DOHH2 (cell line): ENCODE data around the gene NHERF1.

ENCODE experiments used
- H3F3A ChIP-seq: fragments of 200-600 bp; sonication (generic), shearing (Covaris generic); 2 replicates; pipeline ENCODE4 v1.6.0; 2016; ENCODE audit warnings: antibody characterized with exemption, mild to moderate bottlenecking; ENCODE audit not compliant: control insufficient read depth, insufficient read depth
- H3K27ac ChIP-seq: fragments of 200-600 bp; sonication (generic); 2 replicates; pipeline ENCODE4 v1.5.1; 2014; ENCODE audit warnings: low read depth, mild to moderate bottlenecking, low read length, moderate library complexity
- H3K27me3 ChIP-seq: fragments of 200-600 bp; sonication (generic); 2 replicates; pipeline ENCODE4 v1.6.1; 2014; ENCODE audit warnings: mild to moderate bottlenecking, low read length, mixed read lengths; ENCODE audit not compliant: control insufficient read depth
- H3K36me3 ChIP-seq: fragments of 200-600 bp; sonication (generic); 2 replicates; pipeline ENCODE4 v1.6.1; 2014; ENCODE audit warnings: mild to moderate bottlenecking, low read length, moderate library complexity, mixed read lengths; ENCODE audit not compliant: control insufficient read depth
- H3K4me1 ChIP-seq: fragments of 200-600 bp; sonication (generic); 2 replicates; pipeline ENCODE4 v1.6.1; 2014; ENCODE audit warnings: mild to moderate bottlenecking, low read length, mixed read lengths; ENCODE audit not compliant: control insufficient read depth
- H3K4me2 ChIP-seq: fragments of 200-600 bp; sonication (generic); 2 replicates; pipeline ENCODE4 v1.6.0; 2014; ENCODE audit warnings: mild to moderate bottlenecking, low read length, moderate library complexity
- H3K4me3 ChIP-seq: fragments of 200-600 bp; sonication (generic); 2 replicates; pipeline ENCODE4 v1.5.1; 2014; ENCODE audit warnings: mild to moderate bottlenecking, low read length, mixed read lengths
- H3K79me2 ChIP-seq: fragments of 200-600 bp; sonication (generic); 2 replicates; pipeline ENCODE4 v1.6.1; 2014; ENCODE audit warnings: mild to moderate bottlenecking, low read length, mixed read lengths; ENCODE audit not compliant: control insufficient read depth
- H3K9me2 ChIP-seq: fragments of 200-600 bp; sonication (generic); replicated peaks from 2 replicates; pipeline ENCODE4 v1.6.1; 2014; ENCODE audit warnings: mild to moderate bottlenecking, low read length, mixed read lengths; ENCODE audit not compliant: control insufficient read depth
- H3K9me3 ChIP-seq: fragments of 200-600 bp; sonication (generic); 2 replicates; pipeline ENCODE4 v1.6.1; 2014; ENCODE audit warnings: antibody characterized with exemption, low read length, mixed read lengths; ENCODE audit not compliant: control insufficient read depth, insufficient read depth
- H4K20me1 ChIP-seq: fragments of 200-600 bp; sonication (generic); 2 replicates; pipeline ENCODE4 v1.6.0; 2014; ENCODE audit warnings: low read depth, mild to moderate bottlenecking, antibody characterized with exemption, low read length, moderate library complexity; ENCODE audit not compliant: control insufficient read depth, insufficient read depth
- EZH2phosphoT487 ChIP-seq: fragments of 200-600 bp; sonication (generic); IDR thresholded peaks from 2 replicates; pipeline ENCODE4 v1.6.1; 2017; ENCODE audit warnings: borderline replicate concordance, mild to moderate bottlenecking, antibody characterized with exemption, low read length, moderate library complexity, mixed read lengths
- TF ChIP-seq, protein P1 (sequence below): fragments of 200-600 bp; sonication (generic); IDR thresholded peaks from one replicate; pipeline ENCODE4 v1.5.1; 2014; ENCODE audit warnings: antibody characterized with exemption, mild to moderate bottlenecking, low read depth, low read length; ENCODE audit not compliant: poor library complexity, severe bottlenecking

Gene NHERF1

DNA sequence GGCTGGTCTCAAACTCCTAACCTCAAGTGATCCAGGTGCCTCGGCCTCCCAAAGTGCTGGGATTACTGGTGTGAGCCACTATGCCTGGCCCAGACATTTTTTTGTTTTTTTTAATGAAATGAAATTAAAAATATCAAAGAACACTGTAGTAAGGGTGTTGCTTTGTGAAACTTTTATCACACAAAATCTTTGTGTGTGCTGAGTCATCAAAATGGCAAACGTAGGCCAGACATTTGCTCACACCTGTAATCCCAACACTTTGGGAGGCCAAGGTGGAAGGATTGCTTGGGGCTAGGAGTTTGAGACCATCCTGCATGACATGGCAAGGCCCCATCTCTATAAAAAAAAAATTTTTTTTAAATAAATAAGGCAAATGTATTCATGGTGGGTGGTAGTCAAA, 18.0 kb downstream of the NHERF1 start:
- H3K79me2 ChIP-seq, result no peaks in the 10 kb centered on the region
- no peaks in the 10 kb centered on the region for H3K9me3 ChIP-seq
- 0 out of 2 replicates have a peak, but pooled peaks cover 6% of the 10 kb centered on the region for H4K20me1 ChIP-seq
- no peak for TF ChIP-seq EZH2phosphoT487
- TF ChIP-seq, protein P1, sequence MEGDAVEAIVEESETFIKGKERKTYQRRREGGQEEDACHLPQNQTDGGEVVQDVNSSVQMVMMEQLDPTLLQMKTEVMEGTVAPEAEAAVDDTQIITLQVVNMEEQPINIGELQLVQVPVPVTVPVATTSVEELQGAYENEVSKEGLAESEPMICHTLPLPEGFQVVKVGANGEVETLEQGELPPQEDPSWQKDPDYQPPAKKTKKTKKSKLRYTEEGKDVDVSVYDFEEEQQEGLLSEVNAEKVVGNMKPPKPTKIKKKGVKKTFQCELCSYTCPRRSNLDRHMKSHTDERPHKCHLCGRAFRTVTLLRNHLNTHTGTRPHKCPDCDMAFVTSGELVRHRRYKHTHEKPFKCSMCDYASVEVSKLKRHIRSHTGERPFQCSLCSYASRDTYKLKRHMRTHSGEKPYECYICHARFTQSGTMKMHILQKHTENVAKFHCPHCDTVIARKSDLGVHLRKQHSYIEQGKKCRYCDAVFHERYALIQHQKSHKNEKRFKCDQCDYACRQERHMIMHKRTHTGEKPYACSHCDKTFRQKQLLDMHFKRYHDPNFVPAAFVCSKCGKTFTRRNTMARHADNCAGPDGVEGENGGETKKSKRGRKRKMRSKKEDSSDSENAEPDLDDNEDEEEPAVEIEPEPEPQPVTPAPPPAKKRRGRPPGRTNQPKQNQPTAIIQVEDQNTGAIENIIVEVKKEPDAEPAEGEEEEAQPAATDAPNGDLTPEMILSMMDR, result no peak
- no peaks in the 10 kb centered on the region for H3K4me1 ChIP-seq
- no peaks in the 10 kb centered on the region for H3F3A ChIP-seq
- H3K4me2 ChIP-seq, result no peak overlapping the region
- H3K36me3 ChIP-seq, result peaks cover 28% of the 10 kb centered on the region
- no peaks in the 10 kb centered on the region for H3K9me2 ChIP-seq
- no peak overlapping the region for H3K27ac ChIP-seq
- no peaks in the 10 kb centered on the region for H3K27me3 ChIP-seq
- no peak overlapping the region for H3K4me3 ChIP-seq

- TF ChIP-seq, protein P1, result no peak
- no peak for TF ChIP-seq EZH2phosphoT487
- no peaks in the 10 kb centered on the region for H3F3A ChIP-seq
- no peak overlapping the region for H3K4me2 ChIP-seq
- no peaks in the 10 kb centered on the region for H3K27me3 ChIP-seq
- H3K4me3 ChIP-seq, result no peak overlapping the region
- H3K79me2 ChIP-seq, result no peaks in the 10 kb centered on the region
- H3K36me3 ChIP-seq, result peaks cover 35% of the 10 kb centered on the region
- H3K27ac ChIP-seq, result no peak overlapping the region
- no peaks in the 10 kb centered on the region for H3K9me2 ChIP-seq
- H4K20me1 ChIP-seq, result no peaks in the 10 kb centered on the region
- no peaks in the 10 kb centered on the region for H3K4me1 ChIP-seq
- no peaks in the 10 kb centered on the region for H3K9me3 ChIP-seq
These were observed 18.7 kb downstream of the NHERF1 start for GRCh38 chr17:74767111-74767516.

DNA sequence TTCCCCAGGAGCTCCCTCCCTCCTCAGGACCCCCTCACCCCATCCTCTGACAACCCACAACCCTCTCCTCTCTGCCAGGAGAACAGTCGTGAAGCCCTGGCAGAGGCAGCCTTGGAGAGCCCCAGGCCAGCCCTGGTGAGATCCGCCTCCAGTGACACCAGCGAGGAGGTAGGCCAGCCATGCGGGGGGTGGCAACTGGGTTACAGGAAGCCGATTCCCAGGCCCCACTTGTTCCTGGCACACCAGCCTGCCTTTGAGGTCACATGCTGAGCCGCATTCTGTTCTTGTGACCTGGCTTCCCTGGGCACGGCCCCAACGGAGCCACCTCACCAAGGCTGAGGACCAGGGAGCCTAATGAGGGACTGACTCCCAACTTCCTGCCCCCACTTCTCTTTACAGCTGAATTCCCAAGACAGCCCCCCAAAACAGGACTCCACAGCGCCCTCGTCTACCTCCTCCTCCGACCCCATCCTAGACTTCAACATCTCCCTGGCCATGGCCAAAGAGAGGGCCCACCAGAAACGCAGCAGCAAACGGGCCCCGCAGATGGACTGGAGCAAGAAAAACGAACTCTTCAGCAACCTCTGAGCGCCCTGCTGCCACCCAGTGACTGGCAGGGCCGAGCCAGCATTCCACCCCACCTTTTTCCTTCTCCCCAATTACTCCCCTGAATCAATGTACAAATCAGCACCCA, 19.8 kb downstream of the NHERF1 start:
- no peaks in the 10 kb centered on the region for H3K27me3 ChIP-seq
- H3F3A ChIP-seq, result no peaks in the 10 kb centered on the region
- no peaks in the 10 kb centered on the region for H4K20me1 ChIP-seq
- TF ChIP-seq, protein P1, result no peak
- no peak for TF ChIP-seq EZH2phosphoT487
- peaks cover 46% of the 10 kb centered on the region for H3K36me3 ChIP-seq
- H3K79me2 ChIP-seq, result no peaks in the 10 kb centered on the region
- no peak overlapping the region for H3K4me3 ChIP-seq
- H3K9me3 ChIP-seq, result no peaks in the 10 kb centered on the region
- no peak overlapping the region for H3K4me2 ChIP-seq
- no peaks in the 10 kb centered on the region for H3K4me1 ChIP-seq
- H3K27ac ChIP-seq, result no peak overlapping the region
- no peaks in the 10 kb centered on the region for H3K9me2 ChIP-seq
